Liver (tissue), 9 donors: ENCODE data around the gene PLXNA2. TPM values are rescaled to one million over a fixed set of nuclear protein-coding genes. Genes with fewer than 3 reads are reported as not detected.

ENCODE experiments used
- DNase-seq: peaks from one replicate; pipeline ENCODE4 v3.0.0-alpha.2; 2017; ENCODE audit warnings: low spot score
- H3K27ac ChIP-seq, 2 donors: one replicate each; pipeline ENCODE4 v1.7.0; 2013; ENCODE audit warnings: inconsistent platforms in 2 of 2, low read length in 2 of 2, control low read depth in 1 of 2, low read depth in 1 of 2, mild to moderate bottlenecking in 1 of 2
- H3K27me3 ChIP-seq, 4 donors: one replicate each; pipeline versions ENCODE4 v1.6.1 to v1.7.0; 2013; ENCODE audit warnings: low read length in 3 of 4, inconsistent platforms in 1 of 4, mild to moderate bottlenecking in 1 of 4, moderate library complexity in 1 of 4; ENCODE audit not compliant: control insufficient read depth in 4 of 4, insufficient read depth in 4 of 4
- H3K36me3 ChIP-seq, 4 donors: one replicate each; pipeline versions ENCODE4 v1.6.1 to v1.7.0; 2013; ENCODE audit warnings: low read length in 3 of 4, mild to moderate bottlenecking in 3 of 4, low read depth in 1 of 4, moderate library complexity in 1 of 4; ENCODE audit not compliant: control insufficient read depth in 4 of 4, insufficient read depth in 3 of 4
- H3K4me1 ChIP-seq, 4 donors: one replicate each; pipeline versions ENCODE4 v1.6.1 to v1.7.0; 2013; ENCODE audit warnings: low read length in 3 of 4, mild to moderate bottlenecking in 3 of 4, moderate library complexity in 1 of 4; ENCODE audit not compliant: control insufficient read depth in 4 of 4, insufficient read depth in 4 of 4
- H3K4me3 ChIP-seq, 3 donors: one replicate each; pipeline versions ENCODE4 v1.6.1 to v1.7.0; 2013; ENCODE audit warnings: low read length in 3 of 3, control low read depth in 1 of 3, low read depth in 1 of 3, mild to moderate bottlenecking in 1 of 3
- H3K9ac ChIP-seq, 2 donors: one replicate each; pipeline ENCODE4 v1.7.0; 2013; ENCODE audit warnings: low read length in 2 of 2, mild to moderate bottlenecking in 2 of 2, moderate library complexity in 2 of 2, control low read depth in 1 of 2, low read depth in 1 of 2
- H3K9me3 ChIP-seq, 4 donors: one replicate each; pipeline versions ENCODE4 v1.6.1 to v1.7.0; 2013; ENCODE audit warnings: low read length in 3 of 4; ENCODE audit not compliant: control insufficient read depth in 4 of 4
- CTCF ChIP-seq: fragments of 150-350 bp; IDR thresholded peaks from 2 replicates; pipeline ENCODE4 v1.5.1; 2017; ENCODE audit warnings: improper control_type of control experiment, low read depth, low read length; ENCODE audit not compliant: missing input control
- EGR1 ChIP-seq, 2 donors: IDR thresholded peaks; 2 replicates each; pipeline ENCODE4 v1.6.1; 2016 to 2018; ENCODE audit warnings: antibody characterized with exemption in 2 of 2, low read depth in 2 of 2
- RAD21 ChIP-seq, 2 donors: IDR thresholded peaks; 2 replicates each; pipeline ENCODE4 v1.6.1; 2016; ENCODE audit warnings: antibody characterized with exemption in 2 of 2, mild to moderate bottlenecking in 2 of 2
- WGBS: extraction: QIAGEN DNeasy Blood & Tissue Kit; methylation state at CpG from one replicate; pipeline ENCODE4 v1.1.7; 2013; 5-methylcytosine and 5-hydroxymethylcytosine counted together
- polyA plus RNA-seq, 2 donors: library from polyadenylated mRNA; stranded (reverse) in 1 of 2; unstranded in 1 of 2; fragments of 200-250 nt in 1 of 2; fragments of >200 nt in 1 of 2; fragmentation: Nextera tagmentation in 1 of 2; extraction: Ambion mirVana in 1 of 2; gene quantifications; one replicate each; pipeline versions ENCODE4 v1.2.1 to v1.2.3, GENCODE V29; 2013 to 2015
- total RNA-seq, 2 donors: library from RNA; depleted of rRNA; stranded (reverse); fragments of >200 nt; gene quantifications; one replicate each; pipeline ENCODE4 v1.2.3, GENCODE V29; 2014
- TF ChIP-seq, protein P1 (sequence below): IDR thresholded peaks from 2 replicates; pipeline ENCODE4 v1.6.1; 2016; ENCODE audit warnings: antibody characterized with exemption
- TF ChIP-seq, protein P2 (sequence below): IDR thresholded peaks from 2 replicates; pipeline ENCODE4 v1.6.1; 2016; ENCODE audit warnings: antibody characterized with exemption, mild to moderate bottlenecking
- TF ChIP-seq, protein P3 (sequence below): IDR thresholded peaks from 2 replicates; pipeline ENCODE4 v1.6.1; 2016; ENCODE audit warnings: antibody characterized with exemption
- donor health status: healthy.
- donor health status: healthy.
- donor health status: healthy.
- donor health status: healthy.
- donor health status: healthy.

Gene PLXNA2
- total and polyA plus RNA-seq, 4 donors: 1.8 to 9.2 (median 2.8) TPM

- no peak for TF ChIP-seq EGR1 (IDR thresholded peaks at IDR 0.05; ENCODE audit: low read depth in 2 of 2)
- TF ChIP-seq, protein P1, sequence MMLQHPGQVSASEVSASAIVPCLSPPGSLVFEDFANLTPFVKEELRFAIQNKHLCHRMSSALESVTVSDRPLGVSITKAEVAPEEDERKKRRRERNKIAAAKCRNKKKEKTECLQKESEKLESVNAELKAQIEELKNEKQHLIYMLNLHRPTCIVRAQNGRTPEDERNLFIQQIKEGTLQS: no peak
- TF ChIP-seq CTCF: no peak
- TF ChIP-seq RAD21 (IDR thresholded peaks at IDR 0.05): no peak
Measured at GRCh38 chr1:208230668-208231529, 13.3 kb downstream of the PLXNA2 start (continued).

DNA sequence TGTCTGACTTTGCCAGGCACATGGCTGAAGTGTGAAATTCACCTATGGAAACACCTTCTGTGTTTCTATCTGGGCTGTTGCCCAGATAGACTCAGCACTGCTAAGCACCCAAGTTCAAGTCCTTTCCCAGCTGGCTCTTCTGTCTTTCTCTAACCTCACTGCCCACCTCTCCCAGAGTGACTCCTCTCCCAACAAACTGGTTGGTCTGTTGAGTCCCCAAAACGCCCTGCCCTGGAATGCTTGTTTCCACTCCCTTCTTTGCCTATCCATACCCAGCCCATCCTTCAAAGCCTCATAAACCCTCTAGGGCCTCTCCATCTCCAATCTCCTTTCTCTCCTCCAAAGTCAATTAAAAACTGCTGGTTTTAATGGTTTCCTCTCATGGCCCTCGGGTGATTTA, 15.6 kb downstream of the PLXNA2 start:
- 91% methylated on average over 2 of the region's 2 CpGs for WGBS
- H3K36me3 ChIP-seq: no peaks in the 10 kb centered on the region
- H3K4me3 ChIP-seq: no peak overlapping the region
- DNase-seq: no peak
- H3K9me3 ChIP-seq: no peaks in the 10 kb centered on the region
- H3K27me3 ChIP-seq: no peaks in the 10 kb centered on the region
- H3K4me1 ChIP-seq: no peaks in the 10 kb centered on the region
- H3K27ac ChIP-seq: no peak overlapping the region
- TF ChIP-seq, protein P2, sequence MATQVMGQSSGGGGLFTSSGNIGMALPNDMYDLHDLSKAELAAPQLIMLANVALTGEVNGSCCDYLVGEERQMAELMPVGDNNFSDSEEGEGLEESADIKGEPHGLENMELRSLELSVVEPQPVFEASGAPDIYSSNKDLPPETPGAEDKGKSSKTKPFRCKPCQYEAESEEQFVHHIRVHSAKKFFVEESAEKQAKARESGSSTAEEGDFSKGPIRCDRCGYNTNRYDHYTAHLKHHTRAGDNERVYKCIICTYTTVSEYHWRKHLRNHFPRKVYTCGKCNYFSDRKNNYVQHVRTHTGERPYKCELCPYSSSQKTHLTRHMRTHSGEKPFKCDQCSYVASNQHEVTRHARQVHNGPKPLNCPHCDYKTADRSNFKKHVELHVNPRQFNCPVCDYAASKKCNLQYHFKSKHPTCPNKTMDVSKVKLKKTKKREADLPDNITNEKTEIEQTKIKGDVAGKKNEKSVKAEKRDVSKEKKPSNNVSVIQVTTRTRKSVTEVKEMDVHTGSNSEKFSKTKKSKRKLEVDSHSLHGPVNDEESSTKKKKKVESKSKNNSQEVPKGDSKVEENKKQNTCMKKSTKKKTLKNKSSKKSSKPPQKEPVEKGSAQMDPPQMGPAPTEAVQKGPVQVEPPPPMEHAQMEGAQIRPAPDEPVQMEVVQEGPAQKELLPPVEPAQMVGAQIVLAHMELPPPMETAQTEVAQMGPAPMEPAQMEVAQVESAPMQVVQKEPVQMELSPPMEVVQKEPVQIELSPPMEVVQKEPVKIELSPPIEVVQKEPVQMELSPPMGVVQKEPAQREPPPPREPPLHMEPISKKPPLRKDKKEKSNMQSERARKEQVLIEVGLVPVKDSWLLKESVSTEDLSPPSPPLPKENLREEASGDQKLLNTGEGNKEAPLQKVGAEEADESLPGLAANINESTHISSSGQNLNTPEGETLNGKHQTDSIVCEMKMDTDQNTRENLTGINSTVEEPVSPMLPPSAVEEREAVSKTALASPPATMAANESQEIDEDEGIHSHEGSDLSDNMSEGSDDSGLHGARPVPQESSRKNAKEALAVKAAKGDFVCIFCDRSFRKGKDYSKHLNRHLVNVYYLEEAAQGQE: no peak
- H3K9ac ChIP-seq: no peak overlapping the region

GRCh38 chr1:208228026-208228425, 16.2 kb downstream of the PLXNA2 start:
- Histone ChIP-seq H3K27ac (no peak overlapping the region), H3K36me3 (no peaks in the 10 kb centered on the region), H3K9me3 (no peaks in the 10 kb centered on the region), H3K27me3 (no peaks in the 10 kb centered on the region), H3K4me3 (no peak overlapping the region), H3K4me1 (no peaks in the 10 kb centered on the region), H3K9ac (no peak overlapping the region)
- TF ChIP-seq EGR1 (IDR thresholded peaks at IDR 0.05; ENCODE audit: low read depth in 2 of 2): no peak
- TF ChIP-seq, protein P3, sequence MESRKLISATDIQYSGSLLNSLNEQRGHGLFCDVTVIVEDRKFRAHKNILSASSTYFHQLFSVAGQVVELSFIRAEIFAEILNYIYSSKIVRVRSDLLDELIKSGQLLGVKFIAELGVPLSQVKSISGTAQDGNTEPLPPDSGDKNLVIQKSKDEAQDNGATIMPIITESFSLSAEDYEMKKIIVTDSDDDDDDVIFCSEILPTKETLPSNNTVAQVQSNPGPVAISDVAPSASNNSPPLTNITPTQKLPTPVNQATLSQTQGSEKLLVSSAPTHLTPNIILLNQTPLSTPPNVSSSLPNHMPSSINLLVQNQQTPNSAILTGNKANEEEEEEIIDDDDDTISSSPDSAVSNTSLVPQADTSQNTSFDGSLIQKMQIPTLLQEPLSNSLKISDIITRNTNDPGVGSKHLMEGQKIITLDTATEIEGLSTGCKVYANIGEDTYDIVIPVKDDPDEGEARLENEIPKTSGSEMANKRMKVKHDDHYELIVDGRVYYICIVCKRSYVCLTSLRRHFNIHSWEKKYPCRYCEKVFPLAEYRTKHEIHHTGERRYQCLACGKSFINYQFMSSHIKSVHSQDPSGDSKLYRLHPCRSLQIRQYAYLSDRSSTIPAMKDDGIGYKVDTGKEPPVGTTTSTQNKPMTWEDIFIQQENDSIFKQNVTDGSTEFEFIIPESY: no peak
- DNase-seq: no peak
- WGBS: 89% methylated on average over 3 of the region's 3 CpGs
